T47D (cell line): ENCODE measurements around the gene KCTD21.
"Not testable (repeated sequence)": the region's sequence is repeated elsewhere in the genome, so short reads cannot be mapped to it uniquely, and the experiment has no call there.

Experiments used
- DNase-seq, 2 experiments: peaks; one replicate each; pipeline versions ENCODE4 v3.0.0 to v3.0.0-alpha.2; 2011 to 2012; ENCODE audit warnings: low read depth in 1 of 2, low spot score in 1 of 2
- JUND ChIP-seq: IDR thresholded peaks from 2 replicates; pipeline ENCODE4 v1.6.1; 2012; ENCODE audit warnings: low read depth
- in situ Hi-C: cut with HindIII; loops from 2 replicates; pipeline ENCODE4 v1.10.0; 2016; ENCODE audit warnings: low sequenced_read_pairs, low pct_unique_long_range_greater_than_20kb

KCTD21 gene

DNA sequence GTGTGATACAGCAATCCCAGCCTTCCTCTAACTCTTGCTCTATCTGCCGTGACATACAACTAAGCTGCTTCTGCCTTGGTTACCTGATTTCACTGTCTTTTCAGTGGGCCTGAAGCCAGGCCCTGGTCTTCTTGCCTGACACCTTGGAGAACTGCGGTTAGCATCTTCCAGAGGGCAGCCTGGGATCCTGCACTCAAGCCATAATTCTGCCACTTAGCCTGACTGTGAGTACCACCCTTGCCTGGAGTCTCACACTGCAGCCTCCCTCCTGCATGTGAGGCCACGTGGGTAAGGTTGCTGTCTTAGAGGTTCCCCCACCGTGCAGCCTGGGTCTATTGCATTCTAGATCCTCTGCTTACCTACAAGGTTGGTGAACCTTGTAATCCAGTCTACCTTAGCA, 36.1 kb upstream of the KCTD21 start:
- no peak for TF ChIP-seq JUND
- no peak for DNase-seq
- in situ Hi-C loops = no loop called here

- in situ Hi-C loops = no loop called here
- TF ChIP-seq JUND = no peak
- DNase-seq = no peak
Observed at GRCh38 chr11:78223320-78223954, 35.0 kb upstream of the KCTD21 start.

GRCh38 chr11:78222726-78223125, 34.3 kb upstream of the KCTD21 start:
- DNase-seq, in situ Hi-C loops: not testable (repeated sequence)

- no peak for DNase-seq
- TF ChIP-seq JUND = no peak
- in situ Hi-C loops = no loop called here
Observed at GRCh38 chr11:78221396-78222315, 33.2 kb upstream of the KCTD21 start.

GRCh38 chr11:78220218-78221157, 32.1 kb upstream of the KCTD21 start:
- no peak for TF ChIP-seq JUND
- DNase-seq = no peak
- in situ Hi-C loops = no loop called here

- TF ChIP-seq JUND = no peak
- no peak for DNase-seq
- in situ Hi-C loops = no loop called here
Observed at GRCh38 chr11:78219493-78220217, 31.2 kb upstream of the KCTD21 start.

GRCh38 chr11:78218707-78219492, 30.5 kb upstream of the KCTD21 start:
- TF ChIP-seq JUND = no peak
- no peak for DNase-seq
- in situ Hi-C loops = no loop called here

GRCh38 chr11:78217650-78218541, 29.5 kb upstream of the KCTD21 start:
- in situ Hi-C loops = no loop called here
- no peak for TF ChIP-seq JUND
- DNase-seq = no peak

DNA sequence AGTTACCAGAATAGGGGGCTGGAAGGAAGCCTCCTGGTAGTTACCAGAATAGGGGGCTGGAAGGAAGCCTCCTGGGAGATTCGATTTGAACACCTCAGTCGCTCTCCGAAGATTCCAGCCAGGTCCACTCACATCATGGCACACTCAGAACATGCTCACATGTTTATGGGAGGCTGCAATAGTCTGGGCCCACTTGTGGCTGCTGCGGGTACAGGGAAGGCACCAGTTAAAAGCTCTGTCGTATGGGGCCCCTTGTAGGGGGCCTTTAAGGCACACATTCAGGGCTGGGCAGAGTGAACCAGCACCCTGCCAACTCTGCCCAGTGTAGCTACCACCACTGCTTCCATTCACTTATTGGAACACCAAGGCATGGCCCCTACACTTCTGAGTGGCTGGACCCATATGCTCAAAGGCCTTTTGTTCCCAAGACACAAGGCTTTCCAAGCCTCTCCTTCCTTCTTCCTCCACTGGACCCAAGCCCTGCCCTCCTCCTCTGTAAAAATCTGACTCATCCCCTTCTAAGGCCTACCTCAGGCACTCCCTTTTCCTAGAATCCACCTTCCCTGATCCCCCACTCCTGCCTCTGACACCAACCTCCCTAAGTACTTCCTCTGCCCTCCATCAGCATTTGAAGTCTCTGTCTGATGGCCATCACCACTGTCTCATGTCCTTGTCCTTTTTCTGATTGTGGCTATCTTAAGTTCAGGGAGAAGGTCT, 28.3 kb upstream of the KCTD21 start:
- in situ Hi-C loops = no loop called here
- no peak for TF ChIP-seq JUND
- DNase-seq = no peak

GRCh38 chr11:78216021-78216420, 27.6 kb upstream of the KCTD21 start:
- no peak for DNase-seq
- no peak for TF ChIP-seq JUND
- in situ Hi-C loops = no loop called here
